GM21619 (cell line): Measurements from ENCODE around the gene TRMT11.
A peak's percentile ranks its signal among the peaks of the same experiment; 100 is the strongest.

Experiments
- ATAC-seq: cut with Tn5 transposase; IDR thresholded peaks from one replicate; pipeline ENCODE4 v1.9.1; 2021; ENCODE audit not compliant: unreplicated experiment

TRMT11 gene

GRCh38 chr6:126072834-126073233 is 86.5 kb downstream of the TRMT11 start:
- no peak for ATAC-seq

GRCh38 chr6:126075335-126076071 is 89.2 kb downstream of the TRMT11 start:
- ATAC-seq, result no peak

- no peak for ATAC-seq
Observed at GRCh38 chr6:126076992-126077664, 90.8 kb downstream of the TRMT11 start.

- ATAC-seq, result no peak
Observed at GRCh38 chr6:126077810-126078776, 91.8 kb downstream of the TRMT11 start.

GRCh38 chr6:126083875-126084274 is 97.5 kb downstream of the TRMT11 start:
- no peak for ATAC-seq

- ATAC-seq, result peak; percentile 74
Observed at GRCh38 chr6:126086560-126086959, 100.2 kb downstream of the TRMT11 start.
